Measurements from ENCODE around the gene POLR3A.

Gene POLR3A

GRCh38 chr10:78045856-78046255 lies 16.5 kb upstream of the POLR3A start:
- DNase-seq = no peak

- no peak for DNase-seq
Observed at GRCh38 chr10:78045237-78045636, 15.9 kb upstream of the POLR3A start.

- DNase-seq = no peak
Observed at GRCh38 chr10:78044699-78045098, 15.4 kb upstream of the POLR3A start.

GRCh38 chr10:78044179-78044578 lies 14.9 kb upstream of the POLR3A start:
- no peak for DNase-seq

DNA sequence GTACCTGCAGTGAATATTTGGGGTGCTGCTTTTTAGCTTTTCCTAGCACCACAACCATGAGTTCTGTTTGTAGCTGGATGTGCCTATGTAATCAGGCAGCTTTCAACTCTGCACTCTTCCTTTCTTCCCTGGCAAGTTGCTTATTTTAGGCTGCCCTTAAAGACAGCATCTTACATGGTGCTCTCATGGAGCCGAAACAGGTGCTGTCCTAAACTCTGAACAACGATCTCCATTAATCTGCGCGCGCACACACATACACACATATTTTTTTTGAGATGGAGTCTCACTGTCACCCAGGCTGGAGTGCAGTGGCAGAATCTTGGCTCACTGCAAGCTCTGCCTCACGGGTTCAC lies 13.4 kb upstream of the POLR3A start:
- DNase-seq = no peak

DNA sequence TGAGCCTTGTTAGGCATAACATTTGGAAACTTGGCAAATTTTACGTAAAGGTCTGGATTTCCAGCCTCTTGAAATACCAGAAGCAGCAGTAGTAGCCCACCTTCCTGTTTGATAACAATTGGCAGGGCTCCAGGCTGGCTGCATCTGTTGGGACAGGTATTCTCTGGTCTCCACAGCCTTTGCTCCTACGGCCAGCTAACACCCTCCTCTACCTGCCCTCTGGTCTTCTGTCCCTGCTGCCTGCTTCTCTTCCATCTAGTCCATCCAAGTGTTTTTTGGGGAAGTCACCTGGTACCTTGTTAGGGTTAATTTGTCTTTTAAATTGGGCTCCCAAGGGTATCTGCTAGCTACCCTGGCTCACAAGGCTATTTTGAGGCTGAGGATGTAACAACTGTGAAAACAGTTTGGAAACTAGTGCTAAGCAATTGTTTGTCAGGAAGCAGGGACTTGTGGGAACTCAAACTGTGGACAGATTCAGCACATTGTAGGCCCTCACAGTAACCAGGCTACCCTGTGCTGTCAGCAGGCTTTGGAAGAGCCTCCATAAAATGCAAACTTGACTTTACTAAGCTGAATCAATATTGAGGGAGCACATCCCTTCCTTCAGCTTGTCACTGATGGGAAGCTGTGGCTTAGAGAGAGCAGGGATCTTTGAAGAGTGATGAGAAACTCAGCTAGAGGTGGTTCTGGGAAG lies 12.9 kb upstream of the POLR3A start:
- DNase-seq = no peak

- no peak for DNase-seq
Observed at GRCh38 chr10:78041170-78042057, 12.1 kb upstream of the POLR3A start.

- DNase-seq = no peak
Observed at GRCh38 chr10:78039743-78040142, 10.4 kb upstream of the POLR3A start.

DNA sequence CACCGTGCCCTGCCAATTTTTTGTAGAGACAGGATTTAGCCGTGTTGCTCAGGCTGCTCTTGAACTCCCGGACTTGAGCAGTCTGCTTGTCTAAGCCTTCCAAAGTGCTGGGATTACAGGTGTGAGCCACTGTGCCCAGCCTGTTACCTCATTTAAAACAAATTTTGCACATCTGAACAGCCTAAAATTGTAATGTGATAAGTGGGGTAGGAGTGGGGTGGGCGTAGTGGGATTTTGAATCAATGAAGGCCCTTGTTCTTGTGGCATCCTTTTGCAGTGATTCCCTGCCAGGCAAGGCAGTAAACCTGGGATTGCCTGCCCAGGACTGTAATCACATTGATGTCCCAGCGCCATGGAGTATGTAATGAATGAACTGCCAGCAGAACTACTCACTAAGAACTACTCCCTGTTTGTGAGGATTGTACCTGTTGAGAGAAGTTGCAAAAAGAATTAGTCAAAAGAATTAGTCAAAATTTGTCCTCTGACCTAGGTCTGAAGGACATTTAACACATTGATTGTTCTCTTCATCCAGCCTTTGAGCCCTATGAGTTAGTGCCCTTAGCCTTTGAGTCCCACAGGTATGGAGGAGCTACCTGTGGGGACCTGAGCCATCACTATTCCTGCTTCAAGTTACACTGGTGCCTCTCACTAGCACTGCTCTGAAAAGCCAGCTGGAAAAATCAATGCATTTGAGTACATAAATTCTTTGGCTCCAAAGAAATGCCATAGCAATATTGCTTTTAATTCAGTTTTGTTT lies 9.7 kb upstream of the POLR3A start:
- no peak for DNase-seq

- DNase-seq = no peak
Observed at GRCh38 chr10:78038105-78038504, 8.8 kb upstream of the POLR3A start.

DNA sequence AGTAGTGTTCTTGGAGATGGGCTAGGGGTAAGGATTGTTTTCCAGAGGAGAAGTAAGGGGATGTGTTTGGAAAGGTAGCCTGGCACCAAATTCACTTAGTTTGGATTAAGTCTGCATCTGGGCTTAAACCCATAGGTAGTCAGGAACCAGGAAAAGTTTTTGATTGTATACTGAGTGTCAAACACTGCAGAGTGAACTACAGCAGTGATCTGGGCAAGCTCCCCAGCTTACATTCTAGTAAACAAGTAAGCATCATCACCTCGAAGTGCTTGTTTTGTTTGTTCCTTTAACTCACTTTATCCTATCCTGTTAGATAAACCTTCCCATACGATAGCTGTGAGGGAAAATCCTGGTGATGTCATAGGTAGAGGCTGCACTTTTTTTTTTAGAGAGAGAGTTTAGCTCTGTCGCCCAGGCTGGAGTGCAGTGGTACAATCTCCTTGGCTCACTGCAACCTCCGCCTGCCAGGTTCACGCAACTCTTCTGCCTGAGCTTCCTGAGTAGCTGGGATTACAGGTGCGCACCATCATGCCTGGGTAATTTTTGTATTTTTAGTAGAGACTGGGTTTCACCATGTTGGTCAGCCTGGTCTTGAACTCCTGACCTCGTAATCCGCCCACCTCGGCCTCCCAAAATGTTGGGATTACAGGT lies 6.7 kb upstream of the POLR3A start:
- no peak for DNase-seq

- no peak for DNase-seq
Observed at GRCh38 chr10:78035437-78035836, 6.1 kb upstream of the POLR3A start.

DNA sequence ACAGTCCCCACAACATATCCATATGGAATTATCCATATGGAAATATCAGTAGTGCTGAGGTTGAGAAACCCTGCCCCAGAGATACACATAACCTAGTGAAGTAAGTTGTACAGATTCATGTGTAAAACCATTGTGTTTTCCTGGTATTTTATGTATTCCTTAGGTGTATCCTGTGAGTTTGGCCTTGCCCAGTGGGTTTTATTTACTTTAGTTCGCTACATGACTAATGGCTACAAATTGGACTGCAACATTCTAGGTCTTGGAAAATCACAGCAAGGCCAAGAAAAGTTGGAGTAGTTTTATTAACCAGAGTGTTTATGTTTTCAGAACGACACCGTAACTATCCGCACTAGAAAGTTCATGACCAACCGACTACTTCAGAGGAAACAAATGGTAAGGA lies 5.7 kb upstream of the POLR3A start:
- DNase-seq = no peak

- peak; percentile 69 for DNase-seq
Observed at GRCh38 chr10:78033637-78034470, 4.5 kb upstream of the POLR3A start, which contains the start of gene RPS24. TSS of gene RPS24 (plus strand) at chr10:78033863. CDS start at chr10:78033902, 39 bp downstream.

GRCh38 chr10:78033387-78033636 lies 4.0 kb upstream of the POLR3A start:
- no peak for DNase-seq

DNA sequence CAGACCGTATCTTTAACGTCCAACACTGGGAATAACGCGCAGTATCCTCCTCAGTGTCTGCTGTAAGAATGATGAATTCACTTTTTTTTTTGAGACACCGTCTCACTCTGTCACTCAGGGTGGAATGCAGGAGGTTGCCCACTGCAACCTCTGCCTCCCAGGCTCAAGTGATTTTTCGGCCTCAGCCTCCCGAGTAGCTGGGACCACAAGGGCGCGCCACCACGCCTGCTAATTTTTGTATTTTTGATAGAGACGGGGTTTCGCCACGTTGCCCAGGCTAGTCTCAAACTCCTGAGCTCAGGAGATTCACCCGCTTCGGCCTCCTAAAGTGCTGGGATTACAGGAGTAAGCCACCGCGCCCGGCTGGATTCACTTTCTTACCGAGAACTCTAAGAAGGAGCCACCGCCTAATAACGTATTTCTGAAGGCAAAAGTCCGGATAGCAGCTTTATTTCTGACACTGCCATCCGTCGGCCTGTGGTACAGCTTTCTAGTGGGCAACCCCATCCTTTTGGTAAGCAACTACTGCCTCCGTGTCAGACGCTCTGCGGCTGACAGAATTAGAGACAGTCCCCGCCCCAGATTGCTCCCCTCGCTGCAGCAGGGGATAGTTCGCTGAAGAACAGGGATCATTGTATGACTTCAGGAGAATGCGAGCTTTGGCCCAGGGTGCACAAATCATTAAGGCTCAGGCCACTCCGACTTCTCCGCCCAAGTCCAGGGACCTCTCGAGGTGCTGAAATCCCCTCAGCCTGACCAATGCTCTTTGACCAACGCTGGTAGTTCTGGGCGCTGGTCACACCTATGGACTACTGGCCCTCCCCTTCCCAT lies 662 bp downstream of the POLR3A start:
- DNase-seq = no peak

DNA sequence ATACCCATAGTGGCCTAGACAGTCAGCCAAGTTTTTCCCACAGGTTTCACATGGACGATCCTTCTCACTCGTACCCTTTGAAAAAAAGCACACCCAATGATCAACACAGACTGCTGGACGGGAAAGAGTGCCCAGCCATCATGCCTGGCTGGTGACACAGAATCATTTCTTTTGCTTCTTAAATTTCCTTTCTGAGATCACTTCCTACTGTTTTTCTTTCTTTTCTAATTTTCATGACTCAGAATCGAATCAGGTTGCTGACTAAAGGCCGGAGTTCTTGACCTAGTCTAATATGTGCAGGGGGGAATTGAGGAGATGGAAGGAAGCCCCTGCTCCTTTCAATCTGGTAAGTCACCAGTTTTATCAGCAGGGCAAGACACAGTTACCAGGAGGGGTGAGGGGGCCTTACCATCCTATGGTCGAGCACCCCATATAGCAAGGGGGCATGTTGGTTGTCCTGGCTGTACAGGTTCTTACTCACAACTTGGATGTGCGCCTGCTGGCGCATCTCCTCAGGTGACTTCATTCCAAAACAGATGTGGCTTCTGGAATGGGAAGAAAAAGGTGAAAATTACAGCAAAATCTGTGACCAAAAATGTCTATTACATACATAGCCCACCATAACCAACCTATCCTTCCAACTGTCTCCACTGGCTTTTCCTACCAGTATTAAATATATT lies 3.5 kb downstream of the POLR3A start:
- DNase-seq = no peak

DNA sequence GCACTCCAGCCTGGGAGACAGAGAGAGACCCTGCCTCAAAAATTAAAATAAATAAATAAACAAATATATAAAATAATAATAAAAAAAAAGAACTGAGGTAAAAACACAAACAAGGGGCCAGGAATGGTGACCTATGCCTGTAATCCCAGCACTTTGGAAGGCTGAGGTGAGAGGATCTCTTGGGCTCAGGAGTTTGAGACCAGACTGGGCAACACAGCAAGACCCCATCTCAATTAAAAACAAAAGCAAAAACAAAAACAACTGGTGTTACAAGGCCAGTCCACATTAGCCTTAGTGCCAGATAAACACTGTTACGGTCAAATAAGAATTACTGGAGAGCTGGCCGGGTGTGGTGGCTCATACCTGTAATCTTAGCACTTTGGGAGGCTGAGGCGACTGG lies 5.6 kb downstream of the POLR3A start:
- DNase-seq = no peak

DNA sequence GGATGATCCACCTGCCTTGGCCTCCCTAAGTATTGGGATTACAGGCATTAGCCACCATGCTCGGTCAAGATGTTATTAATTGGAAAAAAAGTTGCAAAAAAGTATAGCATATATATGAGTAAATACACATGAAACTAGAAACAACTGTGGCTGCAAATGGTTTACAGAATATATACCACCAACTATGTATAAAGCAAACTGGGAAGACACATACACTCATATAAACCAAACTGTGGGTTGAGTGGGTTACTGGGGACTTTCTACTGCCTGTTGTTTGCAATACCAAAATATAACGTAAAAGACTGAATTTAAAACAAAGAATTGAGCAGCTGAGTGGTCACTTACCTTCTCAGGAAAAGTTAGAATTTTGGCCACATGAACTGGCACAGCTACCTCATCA lies 8.1 kb downstream of the POLR3A start:
- DNase-seq = no peak

GRCh38 chr10:78019264-78019663 lies 10.1 kb downstream of the POLR3A start:
- DNase-seq = no peak

DNA sequence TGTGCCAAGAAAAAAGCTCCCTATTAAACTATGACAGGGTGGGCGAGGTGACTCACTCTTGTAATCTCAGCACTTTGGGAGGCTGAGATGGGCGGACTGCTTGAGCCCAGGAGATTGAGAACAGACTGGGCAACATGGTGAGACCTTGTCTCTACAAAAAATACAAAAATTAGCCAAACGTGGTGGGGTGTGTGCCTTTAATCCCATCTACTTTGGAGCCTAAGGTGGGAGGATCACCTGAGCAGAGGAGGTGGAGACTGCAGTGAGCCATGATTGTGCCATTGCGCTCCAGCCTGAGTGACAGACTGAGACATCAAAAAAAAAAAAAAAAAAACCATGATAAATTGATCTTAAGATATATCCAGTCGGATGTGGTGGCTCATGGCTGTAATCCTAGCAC lies 11.5 kb downstream of the POLR3A start:
- DNase-seq = no peak

Measured in 8988T (cell line).